Neutrophil (primary cell): ENCODE measurements around the gene MANBA.

ENCODE experiments used
- H3K27ac ChIP-seq: fragments of 200-600 bp; sonication (generic); 2 replicates; pipeline ENCODE4 v1.5.1; 2016; ENCODE audit warnings: mild to moderate bottlenecking, moderate library complexity
- H3K27me3 ChIP-seq: fragments of 200-600 bp; sonication (generic); 2 replicates; pipeline ENCODE4 v1.6.0; 2016; ENCODE audit warnings: mild to moderate bottlenecking
- H3K36me3 ChIP-seq: fragments of 200-600 bp; sonication (generic); 2 replicates; pipeline ENCODE4 v1.5.1; 2017
- H3K4me1 ChIP-seq, 2 experiments: fragments of 200-600 bp in 1 of 2; sonication (generic) in 1 of 2; 1 replicate in 1 of 2; 2 replicates in 1 of 2; pipeline versions ENCODE4 v1.5.1 to v1.6.1; 2013 to 2016; ENCODE audit warnings: low read depth in 1 of 2, low read length in 1 of 2, mild to moderate bottlenecking in 1 of 2, moderate library complexity in 1 of 2; ENCODE audit not compliant: control insufficient read depth in 1 of 2, insufficient read depth in 1 of 2
- H3K4me3 ChIP-seq, 2 experiments: fragments of 200-600 bp in 1 of 2; sonication (generic) in 1 of 2; 1 replicate in 1 of 2; 2 replicates in 1 of 2; pipeline ENCODE4 v1.5.1; 2013 to 2016; ENCODE audit warnings: low read depth in 1 of 2, low read length in 1 of 2, mild to moderate bottlenecking in 1 of 2, moderate library complexity in 1 of 2
- H3K9me3 ChIP-seq: fragments of 200-600 bp; sonication (generic); 2 replicates; pipeline ENCODE4 v1.5.1; 2016
- CTCF ChIP-seq: fragments of 200-600 bp; sonication (generic); IDR thresholded peaks from 2 replicates; pipeline ENCODE4 v1.5.1; 2016; ENCODE audit warnings: antibody characterized with exemption

MANBA gene

GRCh38 chr4:102616636-102617035, 144.1 kb downstream of the MANBA start:
- peaks cover 63% of the 10 kb centered on the region for H3K36me3 ChIP-seq
- H3K4me3 ChIP-seq = no peak overlapping the region
- no peak for TF ChIP-seq CTCF
- H3K4me1 ChIP-seq = no peaks in the 10 kb centered on the region
- H3K27ac ChIP-seq = no peak overlapping the region
- H3K9me3 ChIP-seq = no peaks in the 10 kb centered on the region
- H3K27me3 ChIP-seq = no peaks in the 10 kb centered on the region

- Histone ChIP-seq H3K9me3 (no peaks in the 10 kb centered on the region), H3K27me3 (no peaks in the 10 kb centered on the region), H3K36me3 (peaks cover 81% of the 10 kb centered on the region), H3K4me1 (no peaks in the 10 kb centered on the region), H3K4me3 (no peak overlapping the region), H3K27ac (no peak overlapping the region)
- TF ChIP-seq CTCF = no peak
Observed at GRCh38 chr4:102614801-102615200, 146.0 kb downstream of the MANBA start.

- Histone ChIP-seq H3K4me3 (no peak overlapping the region), H3K9me3 (no peaks in the 10 kb centered on the region), H3K36me3 (peaks cover 96% of the 10 kb centered on the region), H3K27me3 (no peaks in the 10 kb centered on the region), H3K27ac (no peak overlapping the region), H3K4me1 (no peaks in the 10 kb centered on the region)
- no peak for TF ChIP-seq CTCF
Observed at GRCh38 chr4:102612824-102613366, 147.9 kb downstream of the MANBA start.

DNA sequence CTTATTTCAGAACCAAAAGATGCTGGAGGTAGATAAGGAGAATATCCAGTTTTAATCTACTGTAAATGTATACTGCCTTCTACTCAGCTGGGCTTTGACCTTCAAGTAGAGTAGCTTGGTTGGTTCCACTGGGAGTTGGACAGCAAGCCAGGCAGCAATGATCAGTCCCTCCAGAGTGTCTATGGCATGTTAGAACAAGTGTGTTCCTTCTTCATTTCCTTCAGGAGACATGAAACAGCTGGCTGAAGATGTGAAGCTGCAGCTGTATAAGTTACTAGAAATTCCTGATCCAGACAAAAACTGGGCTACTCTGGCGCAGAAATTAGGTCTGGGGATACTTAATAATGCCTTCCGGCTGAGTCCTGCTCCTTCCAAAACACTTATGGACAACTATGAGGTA, 148.6 kb downstream of the MANBA start:
- Histone ChIP-seq H3K27me3 (no peaks in the 10 kb centered on the region), H3K36me3 (peaks cover 100% of the 10 kb centered on the region), H3K9me3 (no peaks in the 10 kb centered on the region), H3K27ac (no peak overlapping the region), H3K4me1 (no peaks in the 10 kb centered on the region), H3K4me3 (no peak overlapping the region)
- no peak for TF ChIP-seq CTCF

- H3K4me1 ChIP-seq = no peaks in the 10 kb centered on the region
- no peak overlapping the region for H3K4me3 ChIP-seq
- peaks cover 100% of the 10 kb centered on the region for H3K36me3 ChIP-seq
- H3K27ac ChIP-seq = no peak overlapping the region
- no peak for TF ChIP-seq CTCF
- no peaks in the 10 kb centered on the region for H3K9me3 ChIP-seq
- H3K27me3 ChIP-seq = no peaks in the 10 kb centered on the region
Observed at GRCh38 chr4:102610476-102610875, 150.3 kb downstream of the MANBA start.

DNA sequence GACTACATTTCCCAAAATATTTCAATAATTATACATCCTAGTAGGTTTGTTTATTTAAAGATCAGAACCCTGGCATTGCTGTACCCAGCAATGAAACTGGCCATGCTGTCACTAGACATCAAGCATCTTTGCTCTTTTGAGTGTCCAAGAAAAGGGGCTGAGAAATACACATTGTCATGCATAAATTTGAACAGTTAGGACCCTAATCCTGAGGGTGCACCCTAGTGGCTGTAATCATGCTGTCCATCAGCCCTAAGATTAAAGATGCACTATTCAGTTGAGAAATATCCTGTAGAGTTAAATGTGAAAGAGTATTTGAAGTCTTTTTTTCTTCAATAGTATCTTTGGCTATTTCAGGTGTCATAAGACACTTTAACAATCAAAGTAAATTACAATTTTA, 150.8 kb downstream of the MANBA start:
- no peaks in the 10 kb centered on the region for H3K9me3 ChIP-seq
- H3K27me3 ChIP-seq = no peaks in the 10 kb centered on the region
- no peak for TF ChIP-seq CTCF
- no peak overlapping the region for H3K27ac ChIP-seq
- no peak overlapping the region for H3K4me3 ChIP-seq
- H3K36me3 ChIP-seq = peaks cover 99% of the 10 kb centered on the region
- H3K4me1 ChIP-seq = no peaks in the 10 kb centered on the region
